H1 (cell line): ENCODE data around the gene UQCRFS1. TPM values are rescaled to one million over a fixed set of nuclear protein-coding genes. Genes with fewer than 3 reads are reported as not detected.

ENCODE experiments used
- CTCF ChIA-PET: fragments of 300-600 bp; sonication (Branson Sonifier 250); formaldehyde crosslinking; loops from one replicate; lab custom pipeline; 2021; ENCODE audit not compliant: partially characterized antibody; lab: Charles Lee
- POLR2A ChIA-PET: fragments of 300-600 bp; sonication (Branson Sonifier 250); formaldehyde crosslinking; loops from one replicate; lab custom pipeline; 2021; ENCODE audit warnings: inconsistent platforms; ENCODE audit not compliant: partially characterized antibody; lab: Charles Lee
- DNase-seq, 2 experiments: peaks; one replicate each; pipeline versions ENCODE4 v3.0.0 to v3.0.0-alpha.2; 2010 to 2022; ENCODE audit warnings: low spot score in 2 of 2, low read depth in 1 of 2, mixed read lengths in 1 of 2
- FAIRE-seq: peaks from 2 replicates; lab custom pipeline; 2011; peaks lifted over from hg19 to GRCh38; lab: Jason Lieb, UNC
- H2AFZ ChIP-seq: 2 replicates; pipeline ENCODE4 v1.8.1; 2012; ENCODE audit warnings: low read length, inconsistent platforms
- H2AK5ac ChIP-seq: 2 replicates; pipeline ENCODE4 v1.6.1; 2013; ENCODE audit warnings: low read depth, low read length
- H2BK120ac ChIP-seq: replicated peaks from 2 replicates; pipeline ENCODE3; 2013; ENCODE audit warnings: low read depth, low read length, inconsistent platforms
- H2BK12ac ChIP-seq: 2 replicates; pipeline ENCODE4 v1.6.1; 2013; ENCODE audit warnings: low read depth, low read length
- H2BK15ac ChIP-seq: 2 replicates; pipeline ENCODE4 v1.6.1; 2013; ENCODE audit warnings: low read length
- H2BK20ac ChIP-seq: 2 replicates; pipeline ENCODE4 v1.6.1; 2013; ENCODE audit warnings: low read length
- H2BK5ac ChIP-seq: 2 replicates; pipeline ENCODE4 v1.6.1; 2013; ENCODE audit warnings: low read depth, low read length
- H3K14ac ChIP-seq: 2 replicates; pipeline ENCODE4 v1.6.1; 2013; ENCODE audit warnings: inconsistent platforms; ENCODE audit not compliant: insufficient read length
- H3K18ac ChIP-seq: 2 replicates; pipeline ENCODE4 v1.6.1; 2013; ENCODE audit warnings: low read length; ENCODE audit errors: extremely low read depth
- H3K23ac ChIP-seq: 2 replicates; pipeline ENCODE4 v1.6.1; 2013; ENCODE audit warnings: inconsistent platforms; ENCODE audit not compliant: insufficient read length
- H3K23me2 ChIP-seq: 2 replicates; pipeline ENCODE4 v1.6.1; 2013; ENCODE audit warnings: low read depth, low read length
- H3K27ac ChIP-seq: 2 replicates; pipeline ENCODE4 v1.6.1; 2011; ENCODE audit warnings: low read depth, low read length, inconsistent platforms
- H3K27me3 ChIP-seq, 4 experiments: replicated peaks in 1 of 4; 1 replicate in 1 of 4; 2 replicates in 3 of 4; pipeline versions ENCODE4 v1.6.1 to v1.8.1; 2011 to 2013; ENCODE audit warnings: low read length in 3 of 4, mild to moderate bottlenecking in 3 of 4, inconsistent platforms in 2 of 4, mixed read lengths in 2 of 4, moderate library complexity in 1 of 4; ENCODE audit not compliant: control insufficient read depth in 3 of 4, insufficient read depth in 3 of 4; ENCODE audit errors: extremely low read depth in 1 of 4
- H3K36me3 ChIP-seq, 4 experiments: 2 replicates each; pipeline versions ENCODE4 v1.6.1 to v1.8.1; 2011 to 2013; ENCODE audit warnings: mild to moderate bottlenecking in 4 of 4, low read length in 3 of 4, moderate library complexity in 2 of 4, control low read depth in 1 of 4, inconsistent platforms in 1 of 4; ENCODE audit not compliant: insufficient read depth in 4 of 4, control insufficient read depth in 2 of 4
- H3K4ac ChIP-seq: replicated peaks from 2 replicates; pipeline ENCODE3; 2013; ENCODE audit warnings: low read length, low read depth, mixed read lengths, inconsistent platforms; ENCODE audit not compliant: insufficient read length
- H3K4me1 ChIP-seq, 4 experiments: replicated peaks in 1 of 4; 1 replicate in 1 of 4; 2 replicates in 3 of 4; pipeline versions ENCODE4 v1.6.1 to v1.8.1; 2011 to 2013; ENCODE audit warnings: low read length in 3 of 4, inconsistent platforms in 2 of 4, mixed read lengths in 1 of 4; ENCODE audit not compliant: insufficient read depth in 4 of 4, control insufficient read depth in 3 of 4
- H3K4me2 ChIP-seq, 2 experiments: 2 replicates each; pipeline versions ENCODE4 v1.6.1 to v1.8.1; 2011 to 2013; ENCODE audit warnings: low read depth in 2 of 2, low read length in 2 of 2, control low read depth in 1 of 2, inconsistent platforms in 1 of 2, mild to moderate bottlenecking in 1 of 2; ENCODE audit not compliant: insufficient read depth in 1 of 2
- H3K4me3 ChIP-seq, 4 experiments: fragments of 200-600, 300-600 bp in 1 of 4; sonication (generic), shearing (Covaris generic), sonication (Bioruptor Twin) in 1 of 4; 2 replicates each; pipeline versions ENCODE4 v1.5.1 to v1.8.1; 2011 to 2016; ENCODE audit warnings: low read length in 4 of 4, low read depth in 3 of 4, control low read depth in 2 of 4, inconsistent platforms in 2 of 4, mild to moderate bottlenecking in 2 of 4, mixed read lengths in 1 of 4, moderate library complexity in 1 of 4; ENCODE audit not compliant: insufficient read depth in 2 of 4; ENCODE audit errors: extremely low read depth in 1 of 4
- H3K56ac ChIP-seq: replicated peaks from 2 replicates; pipeline ENCODE3; 2013; ENCODE audit warnings: low read depth, mild to moderate bottlenecking, mixed read lengths, low read length, inconsistent platforms; ENCODE audit not compliant: insufficient read length
- H3K79me1 ChIP-seq: 2 replicates; pipeline ENCODE4 v1.6.1; 2013; ENCODE audit warnings: low read depth, low read length, control low read depth
- H3K79me2 ChIP-seq, 2 experiments: 2 replicates each; pipeline versions ENCODE4 v1.6.1 to v1.8.1; 2012 to 2013; ENCODE audit warnings: low read length in 2 of 2, mild to moderate bottlenecking in 2 of 2, inconsistent platforms in 1 of 2; ENCODE audit not compliant: insufficient read depth in 2 of 2, control insufficient read depth in 1 of 2
- H3K9ac ChIP-seq, 4 experiments: replicated peaks in 1 of 4; 1 replicate in 1 of 4; 2 replicates in 3 of 4; pipeline versions ENCODE4 v1.6.1 to v1.8.1; 2011 to 2013; ENCODE audit warnings: low read depth in 3 of 4, low read length in 3 of 4, control low read depth in 2 of 4, mild to moderate bottlenecking in 2 of 4, moderate library complexity in 2 of 4, inconsistent platforms in 1 of 4; ENCODE audit errors: extremely low read depth in 1 of 4
- H3K9me3 ChIP-seq, 2 experiments: 2 replicates each; pipeline versions ENCODE4 v1.6.1 to v1.8.1; 2012 to 2013; ENCODE audit warnings: mild to moderate bottlenecking in 2 of 2, moderate library complexity in 2 of 2, control low read depth in 1 of 2, inconsistent platforms in 1 of 2, low read depth in 1 of 2, low read length in 1 of 2, mixed read lengths in 1 of 2; ENCODE audit not compliant: insufficient read depth in 2 of 2
- H4K20me1 ChIP-seq, 2 experiments: replicated peaks in 1 of 2; 2 replicates each; pipeline versions ENCODE3 to v1.8.1; 2011 to 2013; ENCODE audit warnings: inconsistent platforms in 2 of 2, low read length in 2 of 2, mild to moderate bottlenecking in 1 of 2; ENCODE audit not compliant: insufficient read depth in 2 of 2, control insufficient read depth in 1 of 2
- H4K5ac ChIP-seq: 2 replicates; pipeline ENCODE4 v1.6.1; 2013; ENCODE audit warnings: low read length, low read depth, mixed read lengths, inconsistent platforms; ENCODE audit not compliant: insufficient read length
- H4K8ac ChIP-seq: 2 replicates; pipeline ENCODE4 v1.8.0; 2013; ENCODE audit warnings: mild to moderate bottlenecking, moderate library complexity, low read length, inconsistent platforms; ENCODE audit not compliant: insufficient read depth; ENCODE audit errors: extremely low read depth
- H4K91ac ChIP-seq: replicated peaks from 2 replicates; pipeline ENCODE3; 2013; ENCODE audit warnings: low read length, mixed read lengths, inconsistent platforms; ENCODE audit not compliant: insufficient read length
- ASH2L ChIP-seq: fragments of 200-600, 300-600 bp; sonication (generic); IDR thresholded peaks from one replicate; pipeline ENCODE4 v1.7.1; 2017; ENCODE audit warnings: low read length
- RFX5 ChIP-seq: IDR thresholded peaks from 2 replicates; pipeline ENCODE4 v1.6.1; 2011; ENCODE audit warnings: low read depth, low read length, improper control_type of control experiment, borderline replicate concordance
- polyA plus RNA-seq, 7 experiments: library from polyadenylated mRNA; depleted of rRNA in 3 of 7; stranded (reverse) in 5 of 7; unstranded in 2 of 7; fragments of >200 nt in 5 of 7; fragments of 200-250 nt in 2 of 7; gene quantifications; 1 replicate in 5 of 7; 2 replicates in 1 of 7; 4 replicates in 1 of 7; pipeline versions ENCODE4 v1.2.1 to v1.2.3, GENCODE V29; 2011 to 2013; ENCODE audit warnings: missing spikeins in 2 of 7, mixed read lengths in 2 of 7
- total RNA-seq: library from RNA; stranded (reverse); fragmentation: NEBNext Ultra II Directional; extraction: Animal tissue kit (Norgen Biotek cat#: 25700); gene quantifications from 2 replicates; pipeline ENCODE4 v1.2.1, GENCODE V29; 2021

UQCRFS1 gene
- total and polyA plus RNA-seq, 2 of the 8 experiments (the other 6 are each of a cell fraction or from before 2014, with no cell fraction given) = 52.4 to 59.1 TPM

DNA sequence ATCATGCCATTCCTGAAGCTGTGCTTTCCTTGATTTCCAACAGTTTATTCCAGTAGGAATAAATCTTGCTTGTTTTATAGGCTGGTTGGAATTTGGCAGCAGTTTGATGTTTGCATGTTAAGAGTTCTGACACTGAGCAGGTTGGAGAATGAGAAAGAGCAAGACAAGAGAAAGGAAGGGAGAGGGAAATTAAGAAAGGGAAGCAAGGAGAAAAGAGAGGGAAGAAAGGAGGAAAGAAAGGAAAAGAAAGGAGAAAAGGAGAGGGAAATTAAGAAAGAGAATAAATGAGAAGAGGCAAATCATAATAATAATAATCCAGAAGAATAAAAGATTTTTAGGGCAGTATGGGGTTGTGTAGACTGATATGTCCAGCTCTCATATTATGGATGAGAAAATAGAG lies 28.4 kb upstream of the UQCRFS1 start:
- Histone ChIP-seq H2BK120ac (no peak overlapping the region), H3K27me3 (no peaks in the 10 kb centered on the region), H4K20me1 (no peaks in the 10 kb centered on the region), H3K56ac (no peak overlapping the region), H2BK20ac (no peak overlapping the region), H2BK12ac (no peak overlapping the region), H4K8ac (no peak overlapping the region), H3K14ac (no peak overlapping the region), H3K23ac (no peak overlapping the region), H4K5ac (no peak overlapping the region), H3K27ac (no peak overlapping the region), H3K4me3 (no peak overlapping the region), H4K91ac (no peak overlapping the region), H2BK15ac (no peak overlapping the region), H3K18ac (no peak overlapping the region), H3K79me1 (no peaks in the 10 kb centered on the region), H3K36me3 (no peaks in the 10 kb centered on the region), H3K9ac (no peak overlapping the region), H3K4me1 (no peaks in the 10 kb centered on the region), H3K4ac (no peak overlapping the region), H2AFZ (no peak overlapping the region), H2BK5ac (no peak overlapping the region), H3K4me2 (no peak overlapping the region), H2AK5ac (no peak overlapping the region), H3K23me2 (no peaks in the 10 kb centered on the region), H3K9me3 (no peaks in the 10 kb centered on the region), H3K79me2 (no peaks in the 10 kb centered on the region)
- TF ChIP-seq ASH2L = no peak
- TF ChIP-seq RFX5 = no peak
- DNase-seq (no peak), FAIRE-seq (no peak)
- ChIA-PET CTCF (interaction anchor here (0.8 to 9.7 kb wide), 2 partner anchors 19 to 120 kb away, joined by 3 to 117 read pairs; no protein-coding TSS in a partner anchor), POLR2A (interaction anchor here (1.7 kb wide), 1 partner anchor 10 kb away, joined by 4 read pairs; no protein-coding TSS in a partner anchor)
